SH-SY5Y (cell line): ENCODE measurements around the gene FCRLB.

Experiments
- GATA2 ChIP-seq: IDR thresholded peaks from 2 replicates; pipeline ENCODE4 v1.6.1; 2011; ENCODE audit warnings: mild to moderate bottlenecking, low read depth, low read length
- GATA3 ChIP-seq: IDR thresholded peaks from 2 replicates; pipeline ENCODE4 v1.6.1; 2011; ENCODE audit warnings: low read depth, mild to moderate bottlenecking, low read length, moderate library complexity

- TF ChIP-seq GATA2 = peak; percentile 82
- no peak for TF ChIP-seq GATA3
Observed at GRCh38 chr1:161749509-161750407, 28.4 kb downstream of the FCRLB start, which contains the start of gene DUSP12.
